HCT116 (cell line): ENCODE results near the gene MXRA7.

Experiments used
- CTCF ChIP-seq, 3 experiments: fragments of 200-600 bp in 1 of 3; sonication (generic) in 1 of 3; IDR thresholded peaks in 2 of 3; conservative IDR thresholded peaks in 1 of 3; 2 replicates each; pipeline ENCODE4 v1.5.1; 2012 to 2017; ENCODE audit warnings: low read depth in 2 of 3, low read length in 2 of 3, antibody characterized with exemption in 1 of 3, borderline replicate concordance in 1 of 3, control low read depth in 1 of 3, mild to moderate bottlenecking in 1 of 3, mixed read lengths in 1 of 3, mixed run types in 1 of 3, moderate library complexity in 1 of 3; ENCODE audit not compliant: insufficient read depth in 1 of 3
- ELF1 ChIP-seq: IDR thresholded peaks from 2 replicates; pipeline ENCODE4 v1.6.1; 2012; ENCODE audit warnings: low read depth, borderline replicate concordance
- EZH2 ChIP-seq: fragments of 200-600 bp; sonication (generic); IDR thresholded peaks from 2 replicates; pipeline ENCODE4 v1.6.1; 2017; ENCODE audit warnings: antibody characterized with exemption, mixed run types
- EZH2phosphoT487 ChIP-seq: fragments of 200-600 bp; IDR thresholded peaks from 2 replicates; pipeline ENCODE4 v1.6.1; 2018; ENCODE audit warnings: antibody characterized with exemption, borderline replicate concordance
- POLR2A ChIP-seq: IDR thresholded peaks from 2 replicates; pipeline ENCODE4 v1.7.0; 2011; ENCODE audit warnings: borderline replicate concordance; ENCODE audit not compliant: insufficient read depth, insufficient read length; ENCODE audit errors: extremely low read depth
- POLR2AphosphoS5 ChIP-seq: IDR thresholded peaks from 2 replicates; pipeline ENCODE4 v1.6.1; 2011; ENCODE audit warnings: mild to moderate bottlenecking, low read depth, low read length, moderate library complexity
- RAD21 ChIP-seq: IDR thresholded peaks from 2 replicates; pipeline ENCODE4 v1.6.1; 2012; ENCODE audit warnings: low read depth, mild to moderate bottlenecking
- SIN3A ChIP-seq: IDR thresholded peaks from 2 replicates; pipeline ENCODE4 v1.6.1; 2012; ENCODE audit warnings: low read depth
- SP1 ChIP-seq: IDR thresholded peaks from 2 replicates; pipeline ENCODE4 v1.6.1; 2012; ENCODE audit warnings: low read depth
- YY1 ChIP-seq: IDR thresholded peaks from 2 replicates; pipeline ENCODE4 v1.6.1; 2011; ENCODE audit warnings: low read length, low read depth, moderate library complexity, mild to moderate bottlenecking; ENCODE audit not compliant: insufficient replicate concordance; ENCODE audit errors: extremely low read depth
- ZNF274 ChIP-seq: fragments of 200-500 bp; sonication (Bioruptor generic); IDR thresholded peaks from 2 replicates; pipeline ENCODE4 v1.6.1; 2014; ENCODE audit warnings: mild to moderate bottlenecking, low read depth, low read length, inconsistent platforms
- TF ChIP-seq, protein P1 (sequence below): IDR thresholded peaks from 2 replicates; pipeline ENCODE4 v1.6.1; 2012
- TF ChIP-seq, protein P2 (sequence below): IDR thresholded peaks from 2 replicates; pipeline ENCODE4 v1.6.1; 2012

DNA sequence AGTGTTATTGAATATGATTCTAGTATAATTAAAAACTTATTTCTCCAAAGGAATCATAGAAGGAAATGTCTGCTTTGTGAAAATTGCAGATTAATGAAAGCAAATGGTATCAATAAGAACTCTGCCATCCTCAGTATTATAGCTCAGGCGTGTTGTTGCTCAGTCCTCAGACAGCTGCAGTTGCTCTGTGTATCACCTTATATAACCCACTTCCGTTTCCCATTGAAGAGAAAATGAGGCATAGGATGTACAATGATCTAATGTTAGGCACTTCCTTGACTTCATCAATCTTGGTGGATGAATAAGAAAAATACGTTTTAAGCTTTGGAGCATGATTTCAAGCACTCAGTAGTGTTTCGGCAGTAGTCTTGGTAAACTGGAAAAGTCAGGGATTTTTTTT lies 41.2 kb upstream of the MXRA7 start:
- TF ChIP-seq ZNF274 (no peak), CTCF (IDR thresholded peaks at IDR 0.05 in 2 of 3, conservative IDR thresholded peaks at IDR 0.05 in 1 of 3; ENCODE audit: borderline replicate concordance in 1 of 3, insufficient read depth in 1 of 3, low read depth in 2 of 3, low read length in 2 of 3) (no peak), EZH2phosphoT487 (no peak), POLR2A (no peak), YY1 (no peak), POLR2AphosphoS5 (no peak), EZH2 (no peak), SP1 (no peak), SIN3A (no peak), RAD21 (no peak), ELF1 (no peak)
- TF ChIP-seq, protein P1, sequence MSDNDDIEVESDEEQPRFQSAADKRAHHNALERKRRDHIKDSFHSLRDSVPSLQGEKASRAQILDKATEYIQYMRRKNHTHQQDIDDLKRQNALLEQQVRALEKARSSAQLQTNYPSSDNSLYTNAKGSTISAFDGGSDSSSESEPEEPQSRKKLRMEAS: no peak
- TF ChIP-seq, protein P2, sequence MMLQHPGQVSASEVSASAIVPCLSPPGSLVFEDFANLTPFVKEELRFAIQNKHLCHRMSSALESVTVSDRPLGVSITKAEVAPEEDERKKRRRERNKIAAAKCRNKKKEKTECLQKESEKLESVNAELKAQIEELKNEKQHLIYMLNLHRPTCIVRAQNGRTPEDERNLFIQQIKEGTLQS: no peak
